HG03342 (cell line): ENCODE results near the gene TICRR.
"Not testable (repeated sequence)": the region's sequence is repeated elsewhere in the genome, so short reads cannot be mapped to it uniquely, and the experiment has no call there.

Experiments
- ATAC-seq: cut with Tn5 transposase; IDR thresholded peaks from one replicate; pipeline ENCODE4 v1.9.1; 2021; ENCODE audit warnings: mild to moderate bottlenecking, moderate library complexity; ENCODE audit not compliant: unreplicated experiment

Gene TICRR

DNA sequence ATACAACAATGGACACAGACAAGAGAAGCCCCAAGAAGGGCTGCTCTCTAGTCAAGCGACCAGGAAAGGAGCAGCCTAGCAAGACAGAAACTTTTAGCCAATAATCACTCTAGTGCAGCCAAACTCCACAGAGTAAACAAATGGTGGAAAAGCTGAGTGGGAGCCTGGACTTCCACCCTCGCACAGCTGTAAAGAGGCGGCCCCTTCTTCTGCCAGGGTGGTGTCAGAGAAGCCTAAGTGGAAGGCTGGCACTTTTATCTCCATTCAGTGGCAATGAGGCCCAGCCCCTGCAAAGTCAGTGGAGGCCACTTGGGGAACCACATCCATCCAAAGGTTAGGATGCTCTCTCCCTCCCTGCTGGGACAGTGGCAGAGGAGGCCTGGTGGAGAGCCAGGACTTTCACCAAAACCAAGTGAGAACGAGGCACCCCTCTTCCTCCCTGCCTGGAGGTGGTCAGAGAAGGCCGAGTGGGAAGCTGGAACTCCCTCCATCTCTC is 15.5 kb upstream of the TICRR start:
- ATAC-seq = no peak

DNA sequence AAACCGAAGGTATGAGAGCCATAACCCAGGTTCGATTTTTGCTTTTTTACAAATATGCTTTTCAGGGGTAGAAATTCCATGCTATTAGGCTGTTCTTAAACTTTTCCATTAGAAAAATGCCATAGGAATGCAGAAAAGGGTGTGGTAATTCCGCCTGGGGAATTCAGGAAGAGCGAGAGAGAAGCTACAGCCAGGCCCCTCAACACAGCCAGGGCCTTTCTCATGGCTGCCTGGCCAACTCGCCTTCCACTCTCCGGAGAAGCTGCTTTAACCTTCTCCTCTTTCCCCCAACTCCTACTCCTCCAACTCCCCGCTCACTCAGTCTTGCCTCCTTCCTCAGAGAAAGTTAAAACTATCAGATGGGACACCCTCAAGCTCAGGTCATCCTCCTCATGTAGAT is 9.1 kb upstream of the TICRR start:
- ATAC-seq = no peak

DNA sequence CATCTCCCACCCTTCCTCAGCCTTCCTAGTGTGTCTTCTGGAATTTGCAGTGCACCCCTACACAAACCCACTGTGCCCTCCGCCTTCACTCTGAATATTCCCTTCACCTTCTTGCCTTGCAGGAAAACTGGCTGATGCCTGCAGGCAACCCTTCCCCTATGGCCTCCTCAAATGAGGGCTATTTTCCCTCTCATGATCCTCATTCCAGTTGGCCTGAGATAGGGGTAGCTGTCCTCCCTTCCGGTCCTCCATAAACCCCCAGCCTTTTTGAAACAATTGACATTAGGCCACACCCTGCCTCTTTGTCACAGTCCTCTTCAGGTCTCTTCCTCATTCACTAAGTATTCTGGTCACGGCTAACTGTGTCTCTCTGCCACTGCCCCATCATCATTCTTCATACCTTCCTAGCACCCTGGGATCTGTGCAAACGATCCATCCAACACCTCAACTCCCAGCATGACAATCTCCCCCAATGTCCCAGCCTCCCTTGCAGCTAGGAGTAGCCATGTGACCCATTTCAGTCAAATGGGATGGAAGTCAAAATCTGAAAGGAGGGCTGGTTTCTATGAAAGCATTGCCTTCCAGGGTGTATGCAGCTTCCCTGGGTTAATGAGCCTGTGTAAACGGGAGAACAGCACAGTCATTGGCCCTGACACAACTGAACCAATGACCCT is 8.5 kb upstream of the TICRR start:
- ATAC-seq = no peak

DNA sequence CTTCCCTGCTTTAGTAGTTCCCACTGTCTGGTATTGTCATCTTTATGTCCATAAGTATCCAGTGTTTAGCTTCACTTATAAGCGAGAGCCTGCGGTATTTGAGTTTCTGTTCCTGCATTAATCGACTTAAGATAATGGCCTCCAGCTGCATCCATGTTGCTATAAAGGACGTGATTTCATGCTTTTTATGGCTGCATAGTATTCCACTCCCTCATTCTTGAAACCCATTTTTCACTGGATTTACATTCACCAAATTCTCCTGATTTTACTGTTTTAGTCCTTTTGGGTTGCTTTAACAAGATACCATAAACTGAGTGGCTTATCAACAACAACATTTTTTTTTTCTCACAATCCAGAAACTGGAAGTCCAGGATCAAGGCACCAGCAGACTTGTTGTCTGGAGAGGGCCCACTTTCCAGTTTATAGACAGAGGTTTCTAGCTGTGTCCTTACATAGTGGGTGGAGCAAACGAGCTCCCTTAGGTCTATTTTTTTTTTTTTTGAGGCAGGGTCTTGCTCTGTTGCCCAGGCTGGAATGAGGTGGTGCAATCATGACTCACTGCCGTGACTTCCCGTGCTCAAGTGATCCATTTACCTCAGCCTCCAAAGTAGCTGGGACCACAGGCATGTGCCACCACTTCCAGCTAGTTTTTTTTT is 6.1 kb upstream of the TICRR start:
- ATAC-seq = no peak

DNA sequence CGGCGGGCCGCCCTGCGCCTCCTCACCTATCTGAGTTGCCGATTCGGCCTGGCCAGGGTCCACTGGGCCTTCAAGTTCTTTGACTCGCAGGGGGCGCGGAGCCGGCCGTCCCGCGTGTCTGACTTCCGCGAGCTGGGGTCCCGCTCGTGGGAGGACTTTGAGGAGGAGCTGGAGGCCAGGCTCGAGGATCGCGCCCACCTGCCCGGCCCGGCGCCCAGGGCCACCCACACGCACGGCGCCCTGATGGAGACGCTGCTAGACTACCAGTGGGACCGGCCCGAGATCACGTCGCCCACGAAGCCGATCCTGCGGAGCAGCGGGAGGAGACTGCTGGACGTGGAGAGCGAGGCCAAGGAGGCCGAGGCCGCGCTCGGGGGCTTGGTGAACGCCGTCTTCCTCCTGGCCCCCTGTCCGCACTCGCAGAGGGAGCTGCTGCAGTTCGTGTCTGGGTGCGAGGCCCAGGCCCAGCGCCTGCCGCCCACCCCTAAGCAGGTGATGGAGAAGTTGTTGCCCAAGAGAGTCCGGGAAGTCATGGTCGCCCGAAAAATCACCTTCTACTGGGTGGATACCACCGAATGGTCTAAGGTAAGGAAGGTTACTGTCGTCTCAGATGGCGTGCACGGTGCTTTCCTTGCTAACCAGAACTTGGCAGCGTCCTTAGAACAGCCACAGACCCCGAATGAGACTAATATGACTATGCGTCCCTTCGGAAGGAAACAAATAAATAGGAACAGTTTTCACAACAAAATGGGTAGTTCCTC is 567 bp downstream of the TICRR start:
- ATAC-seq = peak; percentile 12

DNA sequence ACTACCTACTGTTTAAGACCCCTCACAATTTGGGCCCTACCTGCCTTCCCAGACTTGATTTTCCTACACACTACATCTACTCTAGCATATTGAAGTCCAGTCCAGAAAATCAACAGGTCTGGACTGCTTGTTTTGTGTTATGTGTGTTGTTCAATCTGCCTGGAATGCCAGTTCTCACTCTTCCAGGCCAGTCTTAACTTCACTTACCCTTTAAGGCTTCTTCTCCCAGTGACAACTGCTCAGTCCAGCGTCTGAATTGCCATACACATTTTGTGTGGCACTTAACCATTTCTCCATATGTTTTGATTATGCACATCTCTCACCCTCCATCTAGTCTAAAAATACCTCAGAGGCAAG is 1.1 kb downstream of the TICRR start:
- no peak for ATAC-seq

DNA sequence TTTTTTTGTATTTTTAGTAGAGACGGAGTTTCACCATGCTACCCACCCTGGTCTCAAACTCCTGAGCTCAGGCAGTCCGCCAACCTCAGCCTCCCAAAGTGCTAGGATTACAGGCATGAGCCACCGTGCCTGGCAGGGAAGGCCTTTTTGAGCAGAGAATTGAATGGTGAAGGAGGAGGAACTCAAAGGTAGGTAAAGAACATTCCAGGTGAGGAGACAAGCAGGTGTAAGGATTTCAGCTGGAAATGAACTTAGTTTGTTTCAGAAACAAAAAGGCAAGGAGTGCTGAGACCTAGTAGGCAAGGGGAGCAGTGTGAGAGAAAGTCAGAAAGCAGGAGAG is 2.5 kb downstream of the TICRR start:
- no peak for ATAC-seq

DNA sequence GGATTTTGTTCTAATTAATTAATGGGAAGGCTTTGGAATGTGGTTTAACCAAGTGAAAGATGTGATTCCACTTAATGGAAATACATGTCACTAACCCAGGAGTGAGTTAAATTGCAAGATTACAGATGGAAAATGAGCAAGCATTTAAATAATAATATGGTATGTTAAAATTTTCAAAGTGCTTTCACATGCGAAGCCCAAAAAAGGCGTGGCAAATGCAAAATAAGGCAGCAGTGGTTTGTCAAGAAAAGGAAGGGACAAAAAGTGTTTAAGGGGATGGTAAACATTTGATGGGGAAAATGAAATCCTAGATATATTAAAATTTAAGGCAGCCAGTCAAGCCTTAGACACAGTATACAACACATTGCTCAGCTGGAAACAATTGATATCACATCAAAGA is 2.9 kb downstream of the TICRR start:
- no peak for ATAC-seq

DNA sequence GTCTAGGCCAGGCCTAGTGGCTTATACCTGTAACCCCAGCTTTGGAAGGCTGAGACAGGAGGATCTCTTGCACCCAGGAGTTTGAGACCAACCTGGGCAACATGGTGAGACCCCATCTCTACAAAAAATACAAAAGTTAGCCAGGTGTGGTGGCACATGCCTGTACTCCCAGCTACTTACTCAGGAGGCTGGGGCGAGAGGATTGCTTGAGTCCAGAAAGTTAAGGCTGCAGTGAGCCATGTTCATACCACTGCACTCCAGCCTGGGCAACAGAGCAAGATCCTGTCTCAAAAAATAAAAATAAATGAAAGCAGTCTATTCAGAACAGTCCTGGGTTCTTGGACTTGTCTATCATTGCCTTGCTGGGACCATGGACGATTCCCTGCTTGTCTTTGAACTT is 5.5 kb downstream of the TICRR start:
- not testable (repeated sequence) for ATAC-seq

DNA sequence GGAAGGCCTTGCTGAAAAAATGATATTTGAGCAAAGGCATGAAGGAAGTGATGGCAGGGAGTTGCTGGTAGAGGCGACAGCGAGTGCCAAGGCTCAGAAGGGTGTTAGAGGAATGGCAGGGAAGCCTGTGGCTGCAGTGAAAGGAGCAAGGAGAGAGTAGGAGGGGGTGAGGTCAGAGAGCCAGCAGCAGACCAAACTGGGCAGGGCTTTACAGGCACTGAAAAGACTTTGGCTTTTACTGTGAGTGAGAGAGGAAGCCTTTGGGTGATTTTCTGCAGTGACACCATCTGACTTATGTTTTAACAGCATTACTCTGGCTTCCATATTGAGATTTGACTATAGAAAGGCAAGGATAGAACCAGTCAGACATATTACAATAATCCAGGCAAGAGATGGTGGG is 11.4 kb downstream of the TICRR start:
- ATAC-seq = no peak

DNA sequence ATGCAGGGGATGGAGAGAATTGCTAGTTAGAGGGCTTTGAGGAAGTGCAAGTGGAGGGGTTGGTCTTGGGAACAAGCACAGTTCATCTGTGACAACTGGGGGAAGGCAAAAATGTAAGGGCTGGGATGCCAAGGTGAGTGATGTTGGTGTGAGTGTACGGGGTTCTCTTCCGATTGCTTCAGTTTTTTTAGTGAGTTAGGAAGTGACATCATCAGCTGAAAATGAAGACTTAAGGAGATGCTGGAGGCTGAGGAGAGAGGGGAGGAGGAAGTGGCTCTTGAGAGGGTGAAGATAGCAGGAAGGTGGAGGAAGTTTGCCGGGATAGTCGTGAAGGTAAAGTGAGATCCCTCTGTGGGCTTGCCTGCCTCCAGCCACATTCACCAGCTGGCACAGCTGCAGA is 12.7 kb downstream of the TICRR start:
- no peak for ATAC-seq

DNA sequence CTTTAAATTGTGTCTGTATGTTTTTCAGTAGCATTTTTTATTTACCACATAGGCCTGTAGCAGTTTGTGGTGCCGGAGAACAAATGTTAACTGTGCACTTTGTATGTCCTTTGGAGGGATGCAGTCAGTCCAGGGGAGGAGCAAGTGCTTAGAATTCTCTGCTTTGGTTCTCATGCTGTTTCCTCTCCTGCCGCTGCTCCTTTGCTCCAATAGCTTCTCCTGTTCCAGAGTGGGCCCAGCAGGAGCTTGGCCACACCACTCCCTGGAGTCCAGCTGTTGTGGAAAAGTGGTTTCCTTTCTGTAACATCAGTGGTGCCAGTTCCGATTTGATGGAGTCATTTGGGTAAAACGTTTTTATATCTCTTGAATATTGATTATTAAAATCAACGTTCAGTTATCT is 16.6 kb downstream of the TICRR start:
- no peak for ATAC-seq

DNA sequence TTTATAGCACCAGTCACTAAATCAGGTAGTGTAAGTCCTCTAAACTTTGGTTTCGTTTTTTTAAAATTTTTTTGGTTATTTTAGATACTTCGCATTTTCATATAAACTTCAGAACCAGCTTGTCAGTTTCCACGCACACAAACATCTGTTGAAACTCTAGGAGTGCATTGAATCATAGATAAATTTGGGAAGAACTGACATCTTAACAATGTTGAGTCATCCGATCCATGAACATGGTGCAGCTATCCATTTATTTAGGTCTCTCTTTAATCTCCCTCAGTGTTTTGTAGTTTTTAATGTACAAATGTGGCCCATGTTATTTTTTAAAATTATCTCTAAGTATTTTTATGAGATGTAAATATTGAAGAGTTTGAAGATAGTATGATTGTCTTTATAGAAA is 17.7 kb downstream of the TICRR start:
- ATAC-seq = no peak

DNA sequence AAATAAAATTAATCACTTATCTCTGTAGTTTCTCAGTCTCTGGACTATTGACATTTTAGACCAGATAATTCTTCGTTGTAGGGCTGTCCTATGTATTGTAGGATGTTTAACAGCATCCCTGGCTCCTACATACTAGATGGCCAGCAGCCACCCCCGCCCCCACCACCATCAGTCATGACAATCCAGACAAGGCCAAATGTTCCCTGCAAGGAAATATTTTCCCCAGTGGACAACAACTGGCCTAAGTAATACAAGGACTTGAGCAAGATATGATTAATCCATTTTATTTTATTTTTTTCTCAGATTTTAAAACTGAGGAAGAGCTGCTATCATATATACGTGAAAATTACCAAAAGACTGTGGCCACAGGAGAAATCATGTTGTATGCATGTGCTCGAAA is 23.8 kb downstream of the TICRR start:
- no peak for ATAC-seq

DNA sequence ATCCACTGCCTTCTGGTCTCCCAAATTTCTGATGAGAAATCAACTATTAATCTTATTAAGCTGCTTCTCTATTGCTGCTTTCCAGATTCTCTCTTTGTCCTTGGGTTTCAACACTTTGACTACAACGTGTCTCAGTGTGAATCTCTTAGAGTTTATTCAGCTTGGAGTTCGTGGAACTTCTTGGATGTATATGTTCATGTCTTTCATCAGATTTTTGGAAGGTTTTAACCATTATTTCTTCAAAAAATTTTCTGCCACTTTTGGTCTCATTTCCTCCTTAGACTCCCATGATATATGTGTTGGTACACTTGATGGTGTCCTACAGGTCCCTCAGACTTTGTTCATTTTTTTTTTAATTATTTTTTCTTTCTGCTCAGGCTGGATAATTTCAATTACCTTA is 36.0 kb downstream of the TICRR start:
- no peak for ATAC-seq

DNA sequence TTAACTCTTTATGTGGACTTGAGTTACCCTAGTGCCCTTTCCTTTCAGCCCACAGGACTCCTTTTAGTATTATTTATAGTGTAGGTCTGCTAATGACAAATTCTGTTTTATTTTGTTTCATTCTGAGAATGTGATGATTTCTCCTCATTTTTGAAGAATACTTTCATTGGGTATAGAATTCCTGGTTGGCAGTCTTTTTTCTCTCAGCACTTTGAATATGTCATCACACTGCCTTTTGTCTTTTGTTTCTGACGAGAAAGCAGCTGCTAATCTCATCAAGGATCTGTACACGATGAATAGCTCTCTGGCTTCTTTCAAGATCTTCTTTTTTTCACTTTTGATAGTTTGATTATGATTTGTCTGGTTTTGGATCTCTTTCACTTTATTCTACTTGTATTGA is 37.8 kb downstream of the TICRR start:
- ATAC-seq = no peak

DNA sequence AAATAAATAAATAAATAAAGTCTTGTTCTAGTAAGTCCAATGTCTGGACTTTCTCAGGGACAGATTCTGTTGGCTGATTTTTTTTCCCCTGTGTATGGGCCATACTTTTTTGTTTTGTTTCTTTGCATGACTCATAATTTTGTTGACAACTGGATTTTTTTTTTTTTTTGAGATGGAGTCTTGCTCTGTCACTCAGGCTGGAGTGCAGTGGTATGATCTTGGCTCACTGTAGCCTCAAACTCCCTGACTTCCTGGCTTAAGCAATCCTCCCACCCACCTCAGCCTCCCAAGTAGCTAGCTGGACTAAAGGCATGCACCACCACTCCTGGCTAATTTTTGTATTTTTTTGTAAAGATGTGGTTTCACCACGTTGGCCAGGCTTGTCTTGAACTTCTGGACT is 38.9 kb downstream of the TICRR start:
- ATAC-seq = no peak

DNA sequence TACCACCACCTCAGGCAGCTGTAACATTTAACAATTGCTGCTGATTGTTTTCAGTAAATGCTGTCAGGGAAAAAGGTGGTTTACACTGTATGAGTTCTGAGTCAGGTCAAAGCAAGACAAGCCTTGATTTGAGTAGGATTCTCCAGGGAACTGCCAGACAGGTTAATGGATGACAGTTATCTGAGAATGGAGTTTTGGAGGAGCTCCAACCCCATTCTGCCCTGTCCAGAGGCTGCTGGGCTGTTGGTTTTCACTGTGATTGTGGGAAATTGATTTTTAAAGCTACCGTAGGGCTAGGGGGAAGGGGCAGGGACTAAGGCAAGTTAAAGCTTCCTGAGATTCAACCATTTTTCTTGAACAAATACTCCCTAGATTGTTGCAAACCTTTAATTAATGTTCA is 39.9 kb downstream of the TICRR start:
- no peak for ATAC-seq

DNA sequence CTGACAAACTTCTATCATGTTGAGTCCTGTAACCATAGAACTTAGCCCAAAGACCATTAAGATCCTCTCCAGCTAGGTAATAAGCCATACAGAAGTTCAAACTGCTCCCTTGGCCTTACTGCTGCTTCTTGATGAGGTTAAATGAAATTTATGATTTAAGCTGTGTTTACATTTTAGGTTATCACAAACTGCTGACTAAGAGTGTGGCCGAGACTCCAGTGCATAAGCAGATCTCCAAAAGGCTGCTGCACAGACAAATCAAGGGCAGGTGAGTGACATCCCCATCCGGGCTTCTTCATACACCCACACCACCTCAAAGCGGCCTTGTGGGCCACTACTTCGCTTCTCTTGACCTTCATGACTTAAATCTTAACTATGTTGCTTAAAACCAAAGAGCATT is 41.0 kb downstream of the TICRR start:
- no peak for ATAC-seq

DNA sequence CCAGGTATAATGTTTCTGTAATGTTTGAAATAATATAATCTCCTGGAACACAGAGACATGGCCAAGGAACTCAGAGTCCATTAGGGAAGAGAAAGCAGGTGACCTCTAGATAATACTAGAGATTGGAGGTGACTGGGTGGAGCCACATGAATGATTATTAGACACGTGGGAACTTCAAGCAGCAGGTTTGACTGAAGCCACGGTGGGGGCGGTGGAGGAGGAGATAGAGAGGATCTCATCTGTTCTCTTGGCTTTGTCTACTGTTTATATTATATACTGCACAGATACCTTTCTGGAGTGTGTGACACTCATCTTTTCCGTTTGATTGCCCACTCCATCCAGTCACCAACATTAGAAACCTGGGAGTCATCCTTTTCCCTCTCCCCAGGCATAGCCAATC is 46.3 kb downstream of the TICRR start:
- ATAC-seq = no peak

DNA sequence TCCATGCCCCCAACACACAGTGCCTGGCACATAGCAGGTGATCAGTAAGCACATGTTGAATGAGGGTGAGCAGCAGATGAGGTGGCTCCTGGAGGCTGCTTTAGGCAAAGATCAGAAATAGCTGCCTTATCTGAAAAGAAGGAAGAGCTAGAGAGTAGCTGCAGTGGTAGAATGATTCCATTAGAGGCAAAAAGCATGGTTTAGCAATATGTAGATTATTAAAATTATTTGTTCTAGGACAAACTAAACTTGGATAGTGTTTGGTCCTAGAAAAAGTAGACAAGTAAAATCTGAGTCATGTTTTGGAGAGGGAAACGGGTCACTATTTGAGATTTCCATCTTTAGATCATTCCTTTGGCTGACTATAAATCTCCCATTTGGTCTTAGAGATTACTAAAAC is 47.9 kb downstream of the TICRR start:
- no peak for ATAC-seq

DNA sequence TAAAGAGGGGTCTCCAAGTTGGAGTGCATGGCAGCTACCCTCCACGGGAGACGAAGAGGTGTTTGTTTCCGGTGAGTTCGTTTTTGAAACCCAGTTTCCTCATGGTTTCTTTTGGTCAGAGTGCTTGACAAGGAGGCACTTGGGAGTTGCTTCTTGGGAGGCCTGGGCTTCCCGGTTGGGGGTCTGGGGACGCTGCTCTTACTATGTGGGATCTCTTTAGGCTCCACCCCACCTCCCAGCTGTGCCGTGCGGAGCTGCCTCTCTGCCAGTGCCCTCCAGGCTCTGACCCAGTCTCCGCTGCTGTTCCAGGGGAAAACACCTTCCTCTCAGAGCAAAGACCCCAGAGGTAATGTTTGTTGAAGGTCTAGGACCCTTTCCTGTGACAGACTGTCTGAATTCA is 50.4 kb downstream of the TICRR start:
- no peak for ATAC-seq
